Measurements from ENCODE around the gene PRAC1. TPM values are rescaled to one million over a fixed set of nuclear protein-coding genes. Genes with fewer than 3 reads are reported as not detected.
A peak's percentile ranks its signal among the peaks of the same experiment; 100 is the strongest.

Gene PRAC1
- total RNA-seq, 2 donors from 2014 or later: not detected

- WGBS, 2 experiments (ENCODE audit: insufficient coverage in 1 of 2, insufficient read length in 1 of 2): 30 to 36% methylated on average over 2 to 7 of the region's 8 CpGs
- Histone ChIP-seq H3K9me3 (ENCODE audit: control insufficient read depth, low read length) (no peaks in the 10 kb centered on the region), H3K36me3 (ENCODE audit: control insufficient read depth, insufficient read depth, low read length) (no peaks in the 10 kb centered on the region), H3K9ac (ENCODE audit: extremely low read depth, low read length, poor library complexity, severe bottlenecking) (no peak overlapping the region), H3K27me3 (ENCODE audit: control insufficient read depth, insufficient read depth, low read length, poor library complexity, severe bottlenecking) (peaks cover 100% of the 10 kb centered on the region), H3K4me3 (ENCODE audit: low read length) (no peak overlapping the region), H3K27ac (ENCODE audit: low read depth, low read length) (no peak overlapping the region), H3K4me1 (ENCODE audit: control insufficient read depth, insufficient read depth, low read length) (no peaks in the 10 kb centered on the region)
- H3K4me1 Mint-ChIP-seq: peaks cover 5% of the 10 kb centered on the region
- H3K27me3 Mint-ChIP-seq (ENCODE audit: insufficient read depth): peaks cover 99% of the 10 kb centered on the region
- no peak overlapping the region for H3K27ac Mint-ChIP-seq
- DNase-seq: no peak
- no peaks in the 10 kb centered on the region for H3K36me3 Mint-ChIP-seq (ENCODE audit: low read depth)
- TF ChIP-seq, protein P1, sequence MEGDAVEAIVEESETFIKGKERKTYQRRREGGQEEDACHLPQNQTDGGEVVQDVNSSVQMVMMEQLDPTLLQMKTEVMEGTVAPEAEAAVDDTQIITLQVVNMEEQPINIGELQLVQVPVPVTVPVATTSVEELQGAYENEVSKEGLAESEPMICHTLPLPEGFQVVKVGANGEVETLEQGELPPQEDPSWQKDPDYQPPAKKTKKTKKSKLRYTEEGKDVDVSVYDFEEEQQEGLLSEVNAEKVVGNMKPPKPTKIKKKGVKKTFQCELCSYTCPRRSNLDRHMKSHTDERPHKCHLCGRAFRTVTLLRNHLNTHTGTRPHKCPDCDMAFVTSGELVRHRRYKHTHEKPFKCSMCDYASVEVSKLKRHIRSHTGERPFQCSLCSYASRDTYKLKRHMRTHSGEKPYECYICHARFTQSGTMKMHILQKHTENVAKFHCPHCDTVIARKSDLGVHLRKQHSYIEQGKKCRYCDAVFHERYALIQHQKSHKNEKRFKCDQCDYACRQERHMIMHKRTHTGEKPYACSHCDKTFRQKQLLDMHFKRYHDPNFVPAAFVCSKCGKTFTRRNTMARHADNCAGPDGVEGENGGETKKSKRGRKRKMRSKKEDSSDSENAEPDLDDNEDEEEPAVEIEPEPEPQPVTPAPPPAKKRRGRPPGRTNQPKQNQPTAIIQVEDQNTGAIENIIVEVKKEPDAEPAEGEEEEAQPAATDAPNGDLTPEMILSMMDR (conservative IDR thresholded peaks at IDR 0.05): no peak
- no peak overlapping the region for H3K4me3 Mint-ChIP-seq
- no peaks in the 10 kb centered on the region for H3K9me3 Mint-ChIP-seq
Observed at GRCh38 chr17:48755356-48755755, 33.0 kb upstream of the PRAC1 start.

DNA sequence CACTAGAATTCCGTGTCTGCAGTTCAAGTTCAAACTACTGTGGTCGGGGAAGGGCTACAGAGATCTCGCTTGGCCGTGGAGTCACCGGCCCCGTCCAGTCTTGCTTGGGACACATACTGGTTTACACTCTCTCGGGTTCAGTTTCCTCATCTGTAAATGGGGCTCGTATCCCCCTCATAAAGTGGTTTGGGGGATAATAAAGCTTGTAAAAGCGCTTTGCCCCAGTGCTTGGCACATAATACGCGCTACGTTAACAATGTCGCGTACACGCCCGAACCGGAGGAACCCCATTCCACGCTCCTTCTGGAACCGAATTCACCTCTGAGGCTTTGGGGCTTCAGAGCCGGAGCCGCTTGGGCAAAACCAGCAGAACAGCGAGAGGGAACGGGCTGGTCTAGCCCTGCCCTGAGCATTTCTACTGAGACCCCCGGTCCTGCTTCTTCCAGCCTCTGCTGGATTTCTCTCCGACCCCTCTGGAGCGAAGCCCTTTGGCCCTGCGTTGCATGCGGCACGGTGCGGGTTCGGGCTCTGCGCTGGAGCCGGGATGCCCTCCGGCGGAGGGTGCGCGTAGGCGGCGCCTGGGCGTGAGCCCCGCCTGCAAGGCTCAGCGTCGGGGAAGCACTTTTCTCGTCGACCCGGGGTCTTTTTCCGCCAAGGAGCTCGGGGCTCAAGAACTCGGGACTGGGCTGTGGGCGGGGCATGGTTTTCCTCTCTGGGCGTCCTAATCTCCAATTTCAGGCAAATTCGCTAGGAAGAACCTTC, 32.4 kb upstream of the PRAC1 start:
- Mint-ChIP-seq H3K4me3 (no peak overlapping the region), H3K4me1 (peaks cover 5% of the 10 kb centered on the region), H3K27me3 (ENCODE audit: insufficient read depth) (peaks cover 99% of the 10 kb centered on the region), H3K9me3 (no peaks in the 10 kb centered on the region), H3K36me3 (ENCODE audit: low read depth) (no peaks in the 10 kb centered on the region), H3K27ac (no peak overlapping the region)
- DNase-seq: peak; percentile 90
- Histone ChIP-seq H3K36me3 (ENCODE audit: control insufficient read depth, insufficient read depth, low read length) (no peaks in the 10 kb centered on the region), H3K27ac (ENCODE audit: low read depth, low read length) (no peak overlapping the region), H3K9ac (ENCODE audit: extremely low read depth, low read length, poor library complexity, severe bottlenecking) (no peak overlapping the region), H3K9me3 (ENCODE audit: control insufficient read depth, low read length) (no peaks in the 10 kb centered on the region), H3K4me1 (ENCODE audit: control insufficient read depth, insufficient read depth, low read length) (no peaks in the 10 kb centered on the region), H3K4me3 (ENCODE audit: low read length) (no peak overlapping the region), H3K27me3 (ENCODE audit: control insufficient read depth, insufficient read depth, low read length, poor library complexity, severe bottlenecking) (peaks cover 100% of the 10 kb centered on the region)
- TF ChIP-seq, protein P1 (conservative IDR thresholded peaks at IDR 0.05): no peak
- 7% methylated on average over 48 to 52 of the region's 52 CpGs for WGBS, 2 experiments (ENCODE audit: insufficient coverage in 1 of 2, insufficient read length in 1 of 2)

DNA sequence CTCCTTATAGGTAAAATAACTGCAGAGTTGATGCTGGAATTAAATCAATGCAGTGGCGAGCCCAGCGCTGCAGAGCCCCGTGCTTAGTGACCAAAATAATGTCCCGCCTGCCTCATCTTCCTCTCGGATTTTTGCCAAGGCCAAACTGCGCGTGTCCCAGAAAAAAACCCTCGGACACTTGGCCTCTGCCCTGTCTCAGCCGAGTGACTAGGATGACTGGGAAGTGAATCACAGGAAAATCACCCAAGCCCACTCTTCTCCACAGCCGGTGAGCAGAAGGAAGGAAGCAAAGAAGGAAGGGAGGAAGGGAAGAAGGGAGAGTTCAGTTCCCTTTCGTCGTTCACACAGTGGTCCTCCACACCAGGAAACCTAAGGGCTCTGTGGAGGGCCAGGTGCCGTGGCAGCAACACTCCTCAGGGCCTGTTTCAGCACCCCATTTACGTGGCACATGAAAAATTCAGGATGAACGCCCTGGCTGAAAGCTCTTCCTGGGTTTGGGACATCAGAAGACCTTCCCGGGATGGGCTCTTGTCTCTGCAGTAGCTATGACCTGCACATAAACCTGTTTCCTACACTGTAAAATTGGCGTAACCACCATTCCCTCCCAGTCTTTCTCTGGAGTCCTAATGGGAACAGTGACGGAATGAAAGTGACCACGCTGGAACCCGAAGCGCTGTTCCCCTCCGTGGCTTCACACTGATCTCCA, 31.6 kb upstream of the PRAC1 start:
- H3K4me3 ChIP-seq (ENCODE audit: low read length): no peak overlapping the region
- 14 to 15% methylated on average over 15 to 22 of the region's 22 CpGs for WGBS, 2 experiments (ENCODE audit: insufficient coverage in 1 of 2, insufficient read length in 1 of 2)
- no peak for DNase-seq
- peaks cover 100% of the 10 kb centered on the region for H3K27me3 ChIP-seq (ENCODE audit: control insufficient read depth, insufficient read depth, low read length, poor library complexity, severe bottlenecking)
- no peak overlapping the region for H3K27ac Mint-ChIP-seq
- no peaks in the 10 kb centered on the region for H3K9me3 Mint-ChIP-seq
- H3K4me3 Mint-ChIP-seq: no peak overlapping the region
- H3K9ac ChIP-seq (ENCODE audit: extremely low read depth, low read length, poor library complexity, severe bottlenecking): no peak overlapping the region
- H3K4me1 Mint-ChIP-seq: peaks cover 5% of the 10 kb centered on the region
- no peaks in the 10 kb centered on the region for H3K4me1 ChIP-seq (ENCODE audit: control insufficient read depth, insufficient read depth, low read length)
- H3K36me3 ChIP-seq (ENCODE audit: control insufficient read depth, insufficient read depth, low read length): no peaks in the 10 kb centered on the region
- peaks cover 99% of the 10 kb centered on the region for H3K27me3 Mint-ChIP-seq (ENCODE audit: insufficient read depth)
- no peaks in the 10 kb centered on the region for H3K36me3 Mint-ChIP-seq (ENCODE audit: low read depth)
- H3K27ac ChIP-seq (ENCODE audit: low read depth, low read length): no peak overlapping the region
- no peaks in the 10 kb centered on the region for H3K9me3 ChIP-seq (ENCODE audit: control insufficient read depth, low read length)
- TF ChIP-seq, protein P1 (conservative IDR thresholded peaks at IDR 0.05): no peak

All from endodermal cell (in vitro differentiated cells).